Measurements from ENCODE around the gene SUV39H2.

DNA sequence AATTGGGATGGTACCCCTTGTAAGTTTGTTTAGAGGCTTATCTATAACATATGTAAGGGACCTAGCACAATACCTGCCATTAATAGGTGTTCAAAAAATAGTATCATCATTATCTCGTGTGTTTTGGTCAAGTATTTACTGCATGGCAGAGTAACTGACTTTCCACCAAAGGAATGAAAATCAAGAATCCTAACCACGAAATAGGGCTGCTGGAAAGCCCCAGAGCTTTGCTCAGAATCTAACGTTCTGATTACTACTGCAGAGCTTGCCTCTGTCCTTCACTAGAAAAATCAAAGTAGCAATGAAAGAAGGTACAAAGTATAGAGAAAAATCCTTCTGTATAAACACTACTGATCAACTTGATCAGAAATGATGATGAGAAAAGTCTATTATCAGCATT, 40.3 kb downstream of the SUV39H2 start:
- no peak for TF ChIP-seq POLR2AphosphoS5 (IDR thresholded peaks at IDR 0.05; ENCODE audit: low read length)
- no peak for TF ChIP-seq SP1 (IDR thresholded peaks at IDR 0.05; ENCODE audit: low read depth, low read length)
- TF ChIP-seq ZZZ3 (IDR thresholded peaks at IDR 0.05; ENCODE audit: control insufficient read depth, insufficient read length, low read depth): no peak
- TF ChIP-seq CTCF (IDR thresholded peaks at IDR 0.05 in 2 of 3, conservative IDR thresholded peaks at IDR 0.05 in 1 of 3; ENCODE audit: control insufficient read depth in 2 of 3, extremely low read depth in 1 of 3, insufficient read depth in 1 of 3, low read depth in 3 of 3, low read length in 3 of 3): no peak
- no peak for TF ChIP-seq POLR2A (IDR thresholded peaks at IDR 0.05; ENCODE audit: low read depth, low read length)
- no peak for TF ChIP-seq EZH2 (IDR thresholded peaks at IDR 0.05; ENCODE audit: borderline replicate concordance, control insufficient read depth, low read depth, low read length)
- no peak for TF ChIP-seq NR2C2 (IDR thresholded peaks at IDR 0.05; ENCODE audit: borderline replicate concordance, control insufficient read depth, insufficient read length, low read depth)
- no peak for TF ChIP-seq JUND (IDR thresholded peaks at IDR 0.05; ENCODE audit: low read depth, low read length)
- TF ChIP-seq YBX1 (IDR thresholded peaks at IDR 0.05): no peak
- TF ChIP-seq YY1 (IDR thresholded peaks at IDR 0.05; ENCODE audit: low read depth, low read length): no peak
- TF ChIP-seq NFXL1 (IDR thresholded peaks at IDR 0.05; ENCODE audit: borderline replicate concordance): no peak
- TF ChIP-seq HDGF (IDR thresholded peaks at IDR 0.05): no peak
- no peak for TF ChIP-seq E2F4 (IDR thresholded peaks at IDR 0.05; ENCODE audit: low read depth, low read length)

Data from GM12878 (cell line).